GM19099 (cell line): ENCODE results near the gene TIMM21.

ENCODE experiments used
- POLR2A ChIP-seq: IDR thresholded peaks from 3 replicates; pipeline ENCODE4 v1.6.1; 2011; ENCODE audit warnings: low read depth; ENCODE audit not compliant: insufficient read length; ENCODE audit errors: extremely low read depth

The TIMM21 gene

GRCh38 chr18:74200780-74201179 lies 52.5 kb downstream of the TIMM21 start:
- no peak for TF ChIP-seq POLR2A

- no peak for TF ChIP-seq POLR2A
Measured at GRCh38 chr18:74203811-74204210, 55.5 kb downstream of the TIMM21 start.

- no peak for TF ChIP-seq POLR2A
Measured at GRCh38 chr18:74204526-74205152, 56.3 kb downstream of the TIMM21 start.
